Measurements from ENCODE around the gene ARHGEF19. TPM values are rescaled to one million over a fixed set of nuclear protein-coding genes. Genes with fewer than 3 reads are reported as not detected.

Gene ARHGEF19
- total and polyA plus RNA-seq, 11 donors: 0.97 to 3.8 (median 2.3) TPM

GRCh38 chr1:16181887-16182719 is 30.3 kb downstream of the ARHGEF19 start:
- Histone ChIP-seq H3K9me3 (no peaks in the 10 kb centered on the region), H3K4me3 (peak overlapping the region in 1 of 12 donors; percentile 22), H3K4me1 (peaks cover under 1 to 30% (median 20%) of the 10 kb centered on the region in 12 donors), H3K27ac (peak overlapping the region; percentile 78 to 98 (median 88)), H3K36me3 (no peaks in the 10 kb centered on the region), H3K27me3 (no peaks in the 10 kb centered on the region)
- intact Hi-C loops (cut with DNase I): loop anchor here in 4 of 10 donors (2.0 to 5.0 kb wide), 3 partner anchors 25 to 35 kb away; partner anchors contain the start of gene EPHA2 (in 1 of the 4)
- ATAC-seq: peak; percentile 87 to 98 (median 94)
- peak; percentile 88 to 91 (median 90) for DNase-seq
- 47 to 59% (median 52%) methylated on average over 11 to 18 of the region's 18 CpGs for WGBS, 4 donors
- TF ChIP-seq CTCF (IDR thresholded peaks at IDR 0.05) (no peak), POLR2A (IDR thresholded peaks at IDR 0.05) (peak in 1 of 2 donors; percentile 38)

- Histone ChIP-seq H3K9me3 (no peaks in the 10 kb centered on the region), H3K27me3 (no peaks in the 10 kb centered on the region), H3K4me3 (no peak overlapping the region), H3K36me3 (no peaks in the 10 kb centered on the region), H3K27ac (peak overlapping the region in 3 of 12 donors; percentile 79 to 88 (median 87)), H3K4me1 (peaks cover 12 to 47% (median 36%) of the 10 kb centered on the region in 12 donors)
- TF ChIP-seq CTCF (IDR thresholded peaks at IDR 0.05): no peak
- no peak for TF ChIP-seq POLR2A (IDR thresholded peaks at IDR 0.05)
- DNase-seq (no peak), ATAC-seq (no peak)
- WGBS, 4 donors: 88 to 93% (median 90%) methylated on average over 13 of the region's 13 CpGs
- intact Hi-C loops (cut with DNase I): loop anchor here in 2 of 10 donors (2.0 to 5.0 kb wide), 2 partner anchors 24 to 33 kb away; partner anchors contain the start of gene EPHA2 (in 1 of the 2)
Measured at GRCh38 chr1:16180291-16180824, 32.1 kb downstream of the ARHGEF19 start.

GRCh38 chr1:16178596-16179497 is 33.6 kb downstream of the ARHGEF19 start:
- TF ChIP-seq CTCF (IDR thresholded peaks at IDR 0.05) (no peak), POLR2A (IDR thresholded peaks at IDR 0.05) (no peak)
- Histone ChIP-seq H3K4me1 (peaks cover 12 to 62% (median 48%) of the 10 kb centered on the region in 12 donors), H3K36me3 (no peaks in the 10 kb centered on the region), H3K27me3 (no peaks in the 10 kb centered on the region), H3K4me3 (no peak overlapping the region), H3K9me3 (no peaks in the 10 kb centered on the region), H3K27ac (peak overlapping the region in 1 of 12 donors; percentile 40)
- no peak for DNase-seq
- intact Hi-C loops (cut with DNase I): loop anchor here in 1 of 10 donors (2.0 kb wide), 1 partner anchor 22 kb away; the partner anchor contains the start of gene EPHA2
- ATAC-seq: no peak
- WGBS, 4 donors: 88 to 89% (median 89%) methylated on average over 18 to 19 of the region's 19 CpGs

All from heart left ventricle (tissue), 16 donors.